ENCODE results near the gene RPL14.

RPL14 gene

GRCh38 chr3:40465456-40465855 lies 8.3 kb downstream of the RPL14 start:
- Histone ChIP-seq H3K36me3 (ENCODE audit: control insufficient read depth, low read length) (peaks cover 69% of the 10 kb centered on the region), H4K20me1 (ENCODE audit: control insufficient read depth, insufficient read depth, low read depth, low read length) (peaks cover 7% of the 10 kb centered on the region; the same call in 1 of the 2 replicates), H3K27ac (ENCODE audit: low read depth, low read length) (no peak overlapping the region)

GRCh38 chr3:40468018-40468417 lies 10.9 kb downstream of the RPL14 start:
- no peak overlapping the region for H3K4me2 ChIP-seq (ENCODE audit: low read length)
- H4K20me1 ChIP-seq (ENCODE audit: control insufficient read depth, insufficient read depth, low read depth, low read length) = no peaks in the 10 kb centered on the region
- H3K79me2 ChIP-seq (ENCODE audit: control insufficient read depth, low read length) = no peaks in the 10 kb centered on the region
- no peak overlapping the region for H3K4me3 ChIP-seq (ENCODE audit: low read length)
- H3K36me3 ChIP-seq (ENCODE audit: control insufficient read depth, low read length) = peaks cover 44% of the 10 kb centered on the region
- TF ChIP-seq CTCF (IDR thresholded peaks at IDR 0.05; ENCODE audit: low read depth, low read length, poor library complexity, severe bottlenecking) (no peak), EZH2phosphoT487 (IDR thresholded peaks at IDR 0.05; ENCODE audit: borderline replicate concordance, low read length) (no peak)
- H3K27me3 ChIP-seq (ENCODE audit: control insufficient read depth, low read length) = no peaks in the 10 kb centered on the region
- peaks cover 50% of the 10 kb centered on the region for H3F3A ChIP-seq (ENCODE audit: control insufficient read depth, insufficient read depth)
- H3K27ac ChIP-seq (ENCODE audit: low read depth, low read length) = no peak overlapping the region
- no peaks in the 10 kb centered on the region for H3K4me1 ChIP-seq (ENCODE audit: control insufficient read depth, low read length)
- H3K9me3 ChIP-seq (ENCODE audit: control insufficient read depth, insufficient read depth, low read length) = no peaks in the 10 kb centered on the region
- no peaks in the 10 kb centered on the region for H3K9me2 ChIP-seq (replicated peaks; ENCODE audit: control insufficient read depth, low read length)

More at GRCh38 chr3:40465456-40465855, 8.3 kb downstream of the RPL14 start:
- peaks cover 13% of the 10 kb centered on the region for H3K79me2 ChIP-seq (ENCODE audit: control insufficient read depth, low read length)
- TF ChIP-seq EZH2phosphoT487 (IDR thresholded peaks at IDR 0.05; ENCODE audit: borderline replicate concordance, low read length) = no peak
- H3K9me2 ChIP-seq (replicated peaks; ENCODE audit: control insufficient read depth, low read length) = no peaks in the 10 kb centered on the region
- no peak overlapping the region for H3K4me2 ChIP-seq (ENCODE audit: low read length)
- no peak overlapping the region for H3K4me3 ChIP-seq (ENCODE audit: low read length)
- H3K9me3 ChIP-seq (ENCODE audit: control insufficient read depth, insufficient read depth, low read length) = no peaks in the 10 kb centered on the region
- peaks cover 57% of the 10 kb centered on the region for H3F3A ChIP-seq (ENCODE audit: control insufficient read depth, insufficient read depth)
- no peaks in the 10 kb centered on the region for H3K4me1 ChIP-seq (ENCODE audit: control insufficient read depth, low read length)
- H3K27me3 ChIP-seq (ENCODE audit: control insufficient read depth, low read length) = no peaks in the 10 kb centered on the region

GRCh38 chr3:40470701-40471100 lies 13.6 kb downstream of the RPL14 start:
- H3K4me1 ChIP-seq (ENCODE audit: control insufficient read depth, low read length) = no peaks in the 10 kb centered on the region
- H3K36me3 ChIP-seq (ENCODE audit: control insufficient read depth, low read length) = peaks cover 17% of the 10 kb centered on the region
- TF ChIP-seq EZH2phosphoT487 (IDR thresholded peaks at IDR 0.05; ENCODE audit: borderline replicate concordance, low read length) (no peak), CTCF (IDR thresholded peaks at IDR 0.05; ENCODE audit: low read depth, low read length, poor library complexity, severe bottlenecking) (no peak)

GRCh38 chr3:40476478-40477470 lies 19.6 kb downstream of the RPL14 start, which contains the start of gene ZNF619:
Gene ZNF619, plus strand, starts transcription at chr3:40477122. Its CDS starts 858 bp downstream, at chr3:40477980.
- H3K4me3 ChIP-seq (ENCODE audit: low read length) = peak within 1 kb of the TSS; percentile 93
- no peak for TF ChIP-seq EZH2phosphoT487 (IDR thresholded peaks at IDR 0.05; ENCODE audit: borderline replicate concordance, low read length)
- no peak for TF ChIP-seq CTCF (IDR thresholded peaks at IDR 0.05; ENCODE audit: low read depth, low read length, poor library complexity, severe bottlenecking)
- no peaks in the 10 kb centered on the region for H3K9me2 ChIP-seq (replicated peaks; ENCODE audit: control insufficient read depth, low read length)
- peaks cover 28% of the 10 kb centered on the region for H3K4me1 ChIP-seq (ENCODE audit: control insufficient read depth, low read length)
- peak within 1 kb of the TSS; percentile 87 for H3K4me2 ChIP-seq (ENCODE audit: low read length)
- 0 out of 2 replicates have a peak, but pooled peaks cover 6% of the 10 kb centered on the region for H3F3A ChIP-seq (ENCODE audit: control insufficient read depth, insufficient read depth)
- no peak within 1 kb of the TSS for H3K27ac ChIP-seq (ENCODE audit: low read depth, low read length)
- H3K36me3 ChIP-seq (ENCODE audit: control insufficient read depth, low read length) = peaks cover 24% of the 10 kb centered on the region
- H3K27me3 ChIP-seq (ENCODE audit: control insufficient read depth, low read length) = no peaks in the 10 kb centered on the region
- no peaks in the 10 kb centered on the region for H4K20me1 ChIP-seq (ENCODE audit: control insufficient read depth, insufficient read depth, low read depth, low read length)
- no peaks in the 10 kb centered on the region for H3K9me3 ChIP-seq (ENCODE audit: control insufficient read depth, insufficient read depth, low read length)
- H3K79me2 ChIP-seq (ENCODE audit: control insufficient read depth, low read length) = peaks cover 8% of the 10 kb centered on the region

More at GRCh38 chr3:40470701-40471100, 13.6 kb downstream of the RPL14 start:
- Histone ChIP-seq H3K27me3 (ENCODE audit: control insufficient read depth, low read length) (no peaks in the 10 kb centered on the region), H3K27ac (ENCODE audit: low read depth, low read length) (no peak overlapping the region), H3K9me3 (ENCODE audit: control insufficient read depth, insufficient read depth, low read length) (no peaks in the 10 kb centered on the region), H4K20me1 (ENCODE audit: control insufficient read depth, insufficient read depth, low read depth, low read length) (no peaks in the 10 kb centered on the region), H3K9me2 (replicated peaks; ENCODE audit: control insufficient read depth, low read length) (no peaks in the 10 kb centered on the region), H3K4me3 (ENCODE audit: low read length) (no peak overlapping the region), H3K79me2 (ENCODE audit: control insufficient read depth, low read length) (no peaks in the 10 kb centered on the region), H3F3A (ENCODE audit: control insufficient read depth, insufficient read depth) (peaks cover 28% of the 10 kb centered on the region), H3K4me2 (ENCODE audit: low read length) (no peak overlapping the region)

Data from DOHH2 (cell line).